Vagina (tissue), 2 donors: Measurements from ENCODE around the gene MEGF8. TPM values are rescaled to one million over a fixed set of nuclear protein-coding genes. Genes with fewer than 3 reads are reported as not detected.

Experiments
- DNase-seq, 2 donors: peaks; one replicate each; pipeline ENCODE4 v3.0.0-alpha.2; 2017; ENCODE audit errors: extremely low spot score in 2 of 2
- H3K27ac ChIP-seq: fragments of 200-600 bp; sonication (generic); one replicate; pipeline ENCODE4 v1.5.1; 2019
- H3K27me3 ChIP-seq: fragments of 200-600 bp; sonication (generic); one replicate; pipeline ENCODE4 v1.5.1; 2019
- H3K36me3 ChIP-seq, 2 donors: fragments of 200-600 bp; sonication (generic); one replicate each; pipeline ENCODE4 v1.5.1; 2017 to 2019
- H3K4me1 ChIP-seq: fragments of 200-600 bp; sonication (generic); one replicate; pipeline ENCODE4 v1.5.1; 2019
- H3K4me3 ChIP-seq, 2 donors: fragments of 200-600 bp; sonication (generic); 1 replicate in 1 of 2; 2 replicates in 1 of 2; pipeline ENCODE4 v1.5.1; 2016 to 2019
- H3K9me3 ChIP-seq: fragments of 200-600 bp; sonication (generic); one replicate; pipeline ENCODE4 v1.5.1; 2019
- POLR2A ChIP-seq, 2 donors: fragments of 450-650 bp; IDR thresholded peaks; one replicate each; pipeline ENCODE4 v1.6.1; 2017; ENCODE audit warnings: antibody characterized with exemption in 2 of 2, mild to moderate bottlenecking in 2 of 2, moderate library complexity in 2 of 2
- POLR2AphosphoS5 ChIP-seq, 2 donors: sonication (generic); formaldehyde crosslinking; IDR thresholded peaks; one replicate each; pipeline ENCODE4 v1.9.0; 2017; ENCODE audit warnings: antibody characterized with exemption in 2 of 2, mild to moderate bottlenecking in 2 of 2, low read depth in 1 of 2; ENCODE audit not compliant: insufficient read depth in 1 of 2
- intact Hi-C: fragments of 100-400 bp; cut with DNase I; formaldehyde crosslinking; loops from one replicate; pipeline ENCODE4 v1.15.1; 2023
- total RNA-seq: library from RNA; depleted of rRNA; stranded (reverse); fragments of >200 nt; gene quantifications from one replicate; pipeline ENCODE4 v1.2.3, GENCODE V29; 2016
- TF ChIP-seq, protein P1 (sequence below), 3 experiments: fragments of 450-650 bp in 2 of 3; fragments of 200-600 bp in 1 of 3; sonication (generic) in 1 of 3; IDR thresholded peaks; one replicate each; pipeline ENCODE4 v1.5.1; 2017 to 2019; ENCODE audit warnings: antibody characterized with exemption in 3 of 3, mild to moderate bottlenecking in 2 of 3, moderate library complexity in 2 of 3

MEGF8 gene
- total RNA-seq, 1 donor from 2014 or later: 13.5 TPM

GRCh38 chr19:42368765-42369164, 43.3 kb downstream of the MEGF8 start:
- TF ChIP-seq POLR2AphosphoS5 (IDR thresholded peaks at IDR 0.05; ENCODE audit: insufficient read depth in 1 of 2, low read depth in 1 of 2): no peak
- TF ChIP-seq POLR2A (IDR thresholded peaks at IDR 0.05): no peak
- TF ChIP-seq, protein P1, sequence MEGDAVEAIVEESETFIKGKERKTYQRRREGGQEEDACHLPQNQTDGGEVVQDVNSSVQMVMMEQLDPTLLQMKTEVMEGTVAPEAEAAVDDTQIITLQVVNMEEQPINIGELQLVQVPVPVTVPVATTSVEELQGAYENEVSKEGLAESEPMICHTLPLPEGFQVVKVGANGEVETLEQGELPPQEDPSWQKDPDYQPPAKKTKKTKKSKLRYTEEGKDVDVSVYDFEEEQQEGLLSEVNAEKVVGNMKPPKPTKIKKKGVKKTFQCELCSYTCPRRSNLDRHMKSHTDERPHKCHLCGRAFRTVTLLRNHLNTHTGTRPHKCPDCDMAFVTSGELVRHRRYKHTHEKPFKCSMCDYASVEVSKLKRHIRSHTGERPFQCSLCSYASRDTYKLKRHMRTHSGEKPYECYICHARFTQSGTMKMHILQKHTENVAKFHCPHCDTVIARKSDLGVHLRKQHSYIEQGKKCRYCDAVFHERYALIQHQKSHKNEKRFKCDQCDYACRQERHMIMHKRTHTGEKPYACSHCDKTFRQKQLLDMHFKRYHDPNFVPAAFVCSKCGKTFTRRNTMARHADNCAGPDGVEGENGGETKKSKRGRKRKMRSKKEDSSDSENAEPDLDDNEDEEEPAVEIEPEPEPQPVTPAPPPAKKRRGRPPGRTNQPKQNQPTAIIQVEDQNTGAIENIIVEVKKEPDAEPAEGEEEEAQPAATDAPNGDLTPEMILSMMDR (IDR thresholded peaks at IDR 0.05): no peak
- Histone ChIP-seq H3K4me1 (no peaks in the 10 kb centered on the region), H3K36me3 (peaks cover 0 to 5% of the 10 kb centered on the region in 2 donors), H3K27ac (no peak overlapping the region), H3K4me3 (no peak overlapping the region), H3K27me3 (no peaks in the 10 kb centered on the region), H3K9me3 (no peaks in the 10 kb centered on the region)
- intact Hi-C loops: no loop called here
- no peak for DNase-seq

GRCh38 chr19:42369433-42370067, 44.1 kb downstream of the MEGF8 start:
- TF ChIP-seq POLR2A (IDR thresholded peaks at IDR 0.05) (no peak), POLR2AphosphoS5 (IDR thresholded peaks at IDR 0.05; ENCODE audit: insufficient read depth in 1 of 2, low read depth in 1 of 2) (no peak)
- TF ChIP-seq, protein P1 (IDR thresholded peaks at IDR 0.05): no peak
- intact Hi-C loops: no loop called here
- no peak for DNase-seq
- Histone ChIP-seq H3K9me3 (no peaks in the 10 kb centered on the region), H3K27me3 (no peaks in the 10 kb centered on the region), H3K27ac (no peak overlapping the region), H3K4me1 (no peaks in the 10 kb centered on the region), H3K36me3 (peaks cover 0 to 8% of the 10 kb centered on the region in 2 donors), H3K4me3 (no peak overlapping the region)

GRCh38 chr19:42370068-42370520, 44.7 kb downstream of the MEGF8 start:
- no peak overlapping the region for H3K27ac ChIP-seq

GRCh38 chr19:42370626-42371175, 45.3 kb downstream of the MEGF8 start:
- Histone ChIP-seq H3K27ac (no peak overlapping the region), H3K36me3 (peaks cover 0 to 9% of the 10 kb centered on the region in 2 donors)

More at GRCh38 chr19:42370068-42370520, 44.7 kb downstream of the MEGF8 start:
- Histone ChIP-seq H3K4me1 (no peaks in the 10 kb centered on the region), H3K4me3 (no peak overlapping the region), H3K27me3 (no peaks in the 10 kb centered on the region), H3K9me3 (no peaks in the 10 kb centered on the region), H3K36me3 (peaks cover 0 to 9% of the 10 kb centered on the region in 2 donors)
- intact Hi-C loops: no loop called here
- TF ChIP-seq POLR2AphosphoS5 (IDR thresholded peaks at IDR 0.05; ENCODE audit: insufficient read depth in 1 of 2, low read depth in 1 of 2): no peak
- TF ChIP-seq POLR2A (IDR thresholded peaks at IDR 0.05): no peak
- TF ChIP-seq, protein P1 (IDR thresholded peaks at IDR 0.05): no peak
- no peak for DNase-seq

More at GRCh38 chr19:42370626-42371175, 45.3 kb downstream of the MEGF8 start:
- H3K4me1 ChIP-seq: no peaks in the 10 kb centered on the region
- H3K4me3 ChIP-seq: no peak overlapping the region
- DNase-seq: no peak
- intact Hi-C loops: no loop called here
- H3K27me3 ChIP-seq: no peaks in the 10 kb centered on the region
- H3K9me3 ChIP-seq: no peaks in the 10 kb centered on the region
- TF ChIP-seq POLR2AphosphoS5 (IDR thresholded peaks at IDR 0.05; ENCODE audit: insufficient read depth in 1 of 2, low read depth in 1 of 2) (no peak), POLR2A (IDR thresholded peaks at IDR 0.05) (no peak)
- TF ChIP-seq, protein P1 (IDR thresholded peaks at IDR 0.05): no peak
